ENCODE results near the gene ADGRA1.
"Not testable (repeated sequence)": the region's sequence is repeated elsewhere in the genome, so short reads cannot be mapped to it uniquely, and the experiment has no call there.

ADGRA1 gene

DNA sequence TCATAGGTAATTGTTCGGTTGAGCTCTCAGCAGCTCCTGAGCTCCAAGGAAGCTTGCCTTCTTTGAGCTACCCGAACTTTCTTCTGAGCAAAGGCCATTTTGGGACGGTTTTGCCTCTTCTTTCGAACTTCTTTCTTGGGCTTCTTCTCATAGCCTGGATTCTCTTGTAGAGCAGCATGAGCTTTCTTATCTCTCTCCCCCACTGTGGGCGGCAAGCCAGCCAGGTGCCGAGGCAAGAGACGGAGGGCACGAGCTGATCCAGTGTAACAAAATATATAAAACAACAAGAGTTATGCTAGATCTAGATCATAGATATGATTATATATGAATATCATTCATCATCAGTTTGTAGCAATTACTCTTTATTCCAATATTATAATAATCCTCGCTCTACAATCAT is 55.8 kb downstream of the ADGRA1 start:
- no peak for DNase-seq (ENCODE audit: low spot score)

DNA sequence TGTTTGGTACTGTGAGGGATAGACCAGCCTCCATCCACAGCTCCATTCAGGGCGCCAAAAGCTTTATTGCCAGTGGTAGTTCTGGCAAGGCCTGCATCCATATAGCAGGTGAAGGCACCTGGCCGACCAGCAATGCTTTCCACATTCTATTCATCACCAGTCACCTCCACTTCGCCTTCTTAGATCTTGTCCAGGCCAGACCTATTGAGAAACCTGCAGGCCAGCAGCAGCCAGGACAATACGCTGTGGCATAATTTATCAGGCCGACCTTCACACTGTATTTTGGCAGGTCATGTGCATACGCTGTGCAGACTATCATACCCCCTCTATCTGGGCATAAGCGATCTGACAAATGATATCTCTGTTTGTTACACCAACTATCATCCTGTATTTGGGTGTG is 57.0 kb downstream of the ADGRA1 start:
- DNase-seq (ENCODE audit: low spot score) = no peak

DNA sequence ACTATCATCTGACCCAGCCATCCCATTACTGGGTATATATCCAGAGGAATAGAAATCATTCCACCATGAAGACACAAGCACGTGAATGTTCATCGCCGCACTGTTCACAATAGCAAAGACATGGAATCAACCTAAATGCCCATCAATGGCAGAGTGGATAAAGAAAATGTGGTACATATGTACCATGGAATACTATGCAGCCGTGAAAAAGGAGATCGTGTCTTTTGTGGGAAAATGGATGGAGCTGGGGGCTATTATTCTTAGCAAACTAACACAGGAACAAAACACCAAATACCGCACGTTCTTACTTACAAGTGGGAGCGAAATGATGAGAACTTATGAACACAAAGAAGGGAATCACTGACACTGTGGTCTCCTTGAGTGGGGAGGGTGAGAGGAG is 62.5 kb downstream of the ADGRA1 start:
- no peak for DNase-seq (ENCODE audit: low spot score)

DNA sequence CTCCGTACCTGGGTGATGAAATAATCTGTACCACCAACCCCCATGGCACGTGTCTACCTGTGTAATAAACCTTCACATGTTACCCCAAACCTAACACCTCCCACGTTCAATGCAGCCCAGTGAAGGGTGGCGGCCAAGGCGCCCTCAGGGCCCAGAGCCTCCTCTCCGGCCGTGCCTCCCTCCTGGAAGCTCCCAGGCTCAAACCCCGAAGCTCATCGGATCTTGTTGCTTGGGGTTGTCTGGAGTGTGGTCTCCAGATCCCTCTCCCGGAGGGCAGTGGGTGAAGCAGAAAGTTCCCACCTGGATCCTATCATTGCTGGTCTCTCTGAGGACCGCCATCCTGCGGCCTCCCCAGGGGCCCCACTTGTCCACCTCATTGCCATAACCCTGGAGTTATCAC is 62.9 kb downstream of the ADGRA1 start:
- no peak for DNase-seq (ENCODE audit: low spot score)

DNA sequence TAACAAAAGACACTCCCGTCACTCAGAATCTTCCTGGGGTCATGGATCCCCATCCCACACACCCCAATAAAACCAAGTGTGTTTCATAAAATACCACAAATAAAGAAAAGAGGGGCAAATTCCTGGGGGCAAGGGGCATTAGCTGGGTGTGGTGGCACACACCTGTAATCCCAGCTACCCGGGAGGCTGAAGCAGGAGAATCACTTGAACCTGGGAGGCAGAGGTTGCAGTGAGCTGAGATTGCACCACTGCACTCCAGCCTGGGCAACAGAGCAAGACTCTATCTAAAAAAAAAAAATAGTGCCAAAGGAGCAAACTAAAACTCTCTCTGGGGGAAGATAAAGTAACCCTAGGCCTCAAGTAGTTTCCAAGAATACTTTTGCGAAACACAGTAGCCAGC is 63.3 kb downstream of the ADGRA1 start:
- not testable (repeated sequence) for DNase-seq (ENCODE audit: low spot score)

DNA sequence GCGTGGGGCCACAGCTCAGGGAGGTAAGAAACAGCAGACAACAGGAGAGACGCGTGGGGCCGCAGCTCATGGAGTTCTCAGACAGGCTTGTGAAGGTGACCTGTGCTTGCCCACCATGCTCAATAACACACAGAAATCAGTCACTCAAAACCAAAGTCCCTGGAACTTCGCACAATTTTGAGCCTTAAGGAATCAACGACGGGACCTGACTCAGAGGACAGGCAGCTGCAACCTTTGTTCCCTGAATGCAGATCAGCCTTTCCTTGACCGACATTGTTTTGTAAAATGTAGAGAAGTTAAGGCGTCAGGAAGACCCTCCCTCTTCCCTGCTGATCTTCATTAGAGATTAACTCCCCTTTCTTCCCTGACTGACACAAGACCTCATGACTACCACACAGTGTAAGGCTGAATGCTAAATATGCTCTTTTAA is 63.8 kb downstream of the ADGRA1 start:
- DNase-seq (ENCODE audit: low spot score) = no peak

DNA sequence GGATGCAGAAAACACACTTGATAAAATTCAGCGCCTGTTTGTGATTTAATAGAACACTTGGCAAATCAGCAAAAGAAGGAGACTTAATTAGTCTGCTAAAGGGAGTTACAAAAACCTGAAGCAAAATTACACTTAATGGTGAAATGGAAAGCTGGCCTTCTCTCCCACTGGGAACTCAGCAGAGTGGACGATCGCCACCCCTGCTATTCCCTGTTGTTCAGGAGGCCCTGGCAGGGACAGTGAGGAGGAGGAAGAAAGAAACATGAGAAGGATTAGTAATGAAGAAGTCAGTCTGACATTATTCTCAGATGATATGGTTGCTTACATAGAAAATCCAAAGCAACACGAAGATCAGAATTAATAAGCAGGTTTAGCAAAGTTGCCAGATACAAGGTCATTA is 66.7 kb downstream of the ADGRA1 start:
- no peak for DNase-seq (ENCODE audit: low spot score)

DNA sequence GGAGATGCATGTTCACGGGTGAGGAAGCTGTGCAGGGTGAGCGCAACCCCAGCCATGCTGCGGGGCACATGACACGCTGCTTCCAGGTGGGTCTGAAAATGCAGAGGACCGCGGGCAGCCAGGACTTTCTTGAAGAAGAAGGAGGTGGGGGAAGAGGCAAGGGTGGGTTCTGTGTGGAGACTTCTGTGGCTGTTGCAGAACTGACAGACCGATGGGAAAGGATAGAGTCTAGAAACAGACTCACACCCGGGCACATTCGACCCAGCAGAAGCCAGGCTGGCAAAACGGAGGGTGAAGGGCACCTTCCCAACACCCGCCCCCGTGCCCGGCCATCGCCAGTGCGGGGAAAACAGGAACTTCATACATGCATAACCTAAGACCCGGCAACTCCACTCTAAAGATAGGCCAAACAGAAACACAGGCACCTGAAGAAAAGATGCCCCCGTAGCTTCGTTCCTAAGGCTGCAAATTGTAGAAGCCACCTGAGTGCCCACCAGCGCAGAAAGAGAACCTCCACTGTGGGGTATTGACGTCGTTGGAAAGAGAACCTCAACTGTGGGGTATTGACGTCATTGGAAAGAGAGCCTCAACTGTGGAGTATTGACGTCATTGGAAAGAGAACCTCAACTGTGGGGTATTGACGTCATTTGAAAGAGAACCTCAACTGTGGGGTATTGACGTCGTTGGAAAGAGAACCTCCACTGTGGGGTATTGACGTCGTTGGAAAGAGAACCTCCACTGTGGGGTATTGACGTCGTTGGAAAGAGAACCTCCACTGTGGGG is 67.5 kb downstream of the ADGRA1 start:
- DNase-seq (ENCODE audit: low spot score) = no peak

DNA sequence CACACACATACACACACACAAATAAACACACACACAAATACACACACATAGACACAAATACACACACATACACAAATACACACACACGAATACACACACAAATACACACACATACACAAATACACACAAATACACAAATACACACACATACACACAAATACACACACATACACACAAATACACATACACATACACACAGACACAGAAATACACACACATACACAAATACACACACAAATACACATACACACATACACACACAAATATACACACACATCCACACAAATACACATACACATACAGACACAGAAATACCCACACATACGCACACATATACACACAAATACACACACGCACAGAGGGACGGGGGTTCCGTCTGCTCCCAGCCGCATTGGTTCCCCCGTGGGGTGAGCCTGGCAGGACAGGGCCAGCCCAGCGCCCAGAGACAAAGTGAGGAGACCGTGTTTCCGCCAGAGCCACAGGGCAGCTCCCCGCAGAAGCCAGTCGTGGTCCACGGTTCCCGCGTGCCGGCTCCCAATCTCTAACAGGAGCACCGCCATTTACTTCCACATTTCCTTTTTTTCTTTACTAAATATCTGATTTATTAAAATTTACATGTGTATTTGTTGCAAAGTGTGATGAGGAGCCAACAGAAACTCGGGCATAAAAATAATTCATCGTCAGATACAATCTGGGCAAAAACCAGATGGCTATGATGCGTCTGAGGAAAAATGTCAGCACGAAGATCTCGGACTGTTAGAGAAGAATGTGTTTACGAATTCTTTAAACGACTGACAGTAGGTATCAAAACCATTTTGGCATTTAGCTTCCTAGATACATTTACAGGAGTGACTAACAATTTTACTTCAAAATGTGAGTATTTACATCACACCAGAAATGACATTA is 69.2 kb downstream of the ADGRA1 start:
- DNase-seq (ENCODE audit: low spot score) = no peak

DNA sequence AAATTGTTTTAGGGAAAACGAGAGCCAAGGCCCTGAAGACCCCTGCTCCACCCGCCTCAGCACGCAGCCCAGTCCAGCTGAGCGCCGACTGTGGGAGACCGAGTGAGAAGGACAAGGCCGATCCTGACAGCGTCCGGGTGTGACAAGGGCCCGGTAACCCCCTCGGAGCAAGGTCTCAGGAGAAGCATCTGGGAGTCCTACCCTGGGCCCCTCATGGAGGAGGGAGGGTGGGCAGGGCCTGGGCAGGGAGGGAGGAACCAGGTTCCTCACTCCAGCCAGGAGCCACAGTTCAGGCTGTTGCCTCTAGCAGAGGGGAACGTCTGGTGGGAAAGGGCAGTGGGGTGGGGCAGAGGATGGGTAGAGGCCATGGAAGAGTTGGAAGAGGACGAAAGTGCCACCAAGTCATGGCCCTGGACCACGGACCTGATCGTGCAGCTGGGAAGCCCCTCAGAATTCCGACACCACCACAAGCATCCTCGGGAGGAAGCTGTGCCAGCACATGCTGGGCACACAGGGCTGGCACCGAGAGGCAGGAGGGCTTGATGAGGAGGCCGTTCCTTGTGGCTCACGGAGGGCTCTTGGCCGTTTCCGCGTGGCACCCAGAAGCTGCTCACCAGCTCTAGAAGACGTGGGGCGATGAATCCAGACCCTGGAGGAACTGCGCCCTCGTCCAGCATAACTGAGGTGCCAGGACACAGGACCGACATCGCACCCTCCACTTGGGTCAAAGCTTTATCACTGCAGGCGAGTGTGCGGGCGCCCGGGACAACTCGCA is 70.1 kb downstream of the ADGRA1 start:
- no peak for DNase-seq (ENCODE audit: low spot score)

DNA sequence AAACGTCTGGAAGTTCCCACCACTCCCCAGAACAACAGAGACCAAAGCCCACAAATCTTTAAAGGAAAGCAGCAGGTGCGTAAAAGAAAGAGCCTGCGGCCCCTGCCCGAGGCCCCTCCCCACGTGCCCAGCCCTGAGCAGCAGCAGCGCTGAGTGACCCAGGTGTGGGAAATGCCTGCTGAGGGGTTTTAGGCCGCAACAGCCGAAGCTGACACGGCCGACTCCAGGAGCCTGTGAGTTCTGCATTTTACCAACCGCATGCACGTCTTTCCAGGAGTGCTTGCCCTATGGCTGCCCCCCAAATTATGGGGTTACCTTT is 70.7 kb downstream of the ADGRA1 start:
- DNase-seq (ENCODE audit: low spot score) = no peak

DNA sequence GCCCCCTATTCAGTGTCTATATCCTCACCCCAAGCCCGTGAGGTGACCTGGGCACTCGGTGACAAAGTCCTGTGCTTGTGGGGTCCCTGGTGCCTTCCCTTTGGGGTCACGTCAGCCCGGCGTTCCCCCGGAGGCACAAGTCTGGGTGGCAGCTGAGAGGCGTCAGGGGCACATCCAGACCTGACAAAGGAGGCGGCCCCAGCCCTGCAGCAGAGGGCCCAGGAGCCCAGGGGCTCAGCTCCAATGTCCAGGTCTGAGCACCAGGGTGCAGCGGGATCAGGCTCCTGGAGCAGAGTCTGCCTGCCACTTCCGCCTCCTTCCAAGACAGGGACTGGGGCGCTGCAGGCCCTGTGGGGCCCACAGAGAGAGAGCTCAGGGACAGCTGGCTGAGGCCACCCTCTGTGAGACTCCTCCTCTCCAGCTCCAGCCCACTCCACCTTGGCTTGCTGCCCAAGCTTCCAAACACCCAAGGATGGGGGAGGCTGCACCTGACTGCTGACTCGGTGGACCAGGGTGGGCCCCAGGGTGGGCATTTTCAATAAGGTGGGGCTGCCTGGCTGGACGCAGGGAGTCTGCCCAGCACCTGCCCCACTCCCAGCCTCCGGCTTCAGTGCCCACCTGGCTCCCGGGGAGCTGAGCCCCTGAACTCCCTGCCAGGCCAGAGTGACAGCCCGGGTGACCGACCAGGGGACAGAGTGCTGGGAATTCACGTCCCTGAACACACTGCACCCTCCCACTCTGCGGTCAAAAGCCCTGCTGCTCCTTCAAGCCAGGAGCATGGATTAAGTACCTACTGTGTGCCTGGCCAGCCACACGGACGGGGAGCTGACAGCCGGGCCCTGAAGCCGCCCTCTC is 71.3 kb downstream of the ADGRA1 start:
- DNase-seq (ENCODE audit: low spot score) = no peak

DNA sequence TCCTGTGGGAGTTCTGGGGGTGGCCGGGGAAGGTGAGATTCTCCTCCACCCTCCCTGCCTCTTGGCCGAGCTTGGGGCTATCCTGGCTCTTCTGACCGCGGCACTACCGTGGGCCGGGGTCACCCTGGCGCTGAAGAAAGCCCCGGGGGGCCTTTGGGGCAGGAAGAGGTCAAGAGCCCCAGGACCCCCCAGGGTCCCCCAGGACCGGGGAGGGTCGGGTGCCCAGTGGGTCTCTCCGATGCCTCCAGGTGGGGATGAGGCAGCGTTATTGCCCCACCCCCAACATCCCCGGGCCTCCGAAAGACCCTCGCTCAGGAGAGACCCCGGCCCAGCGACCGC is 71.9 kb downstream of the ADGRA1 start:
- no peak for DNase-seq (ENCODE audit: low spot score)

DNA sequence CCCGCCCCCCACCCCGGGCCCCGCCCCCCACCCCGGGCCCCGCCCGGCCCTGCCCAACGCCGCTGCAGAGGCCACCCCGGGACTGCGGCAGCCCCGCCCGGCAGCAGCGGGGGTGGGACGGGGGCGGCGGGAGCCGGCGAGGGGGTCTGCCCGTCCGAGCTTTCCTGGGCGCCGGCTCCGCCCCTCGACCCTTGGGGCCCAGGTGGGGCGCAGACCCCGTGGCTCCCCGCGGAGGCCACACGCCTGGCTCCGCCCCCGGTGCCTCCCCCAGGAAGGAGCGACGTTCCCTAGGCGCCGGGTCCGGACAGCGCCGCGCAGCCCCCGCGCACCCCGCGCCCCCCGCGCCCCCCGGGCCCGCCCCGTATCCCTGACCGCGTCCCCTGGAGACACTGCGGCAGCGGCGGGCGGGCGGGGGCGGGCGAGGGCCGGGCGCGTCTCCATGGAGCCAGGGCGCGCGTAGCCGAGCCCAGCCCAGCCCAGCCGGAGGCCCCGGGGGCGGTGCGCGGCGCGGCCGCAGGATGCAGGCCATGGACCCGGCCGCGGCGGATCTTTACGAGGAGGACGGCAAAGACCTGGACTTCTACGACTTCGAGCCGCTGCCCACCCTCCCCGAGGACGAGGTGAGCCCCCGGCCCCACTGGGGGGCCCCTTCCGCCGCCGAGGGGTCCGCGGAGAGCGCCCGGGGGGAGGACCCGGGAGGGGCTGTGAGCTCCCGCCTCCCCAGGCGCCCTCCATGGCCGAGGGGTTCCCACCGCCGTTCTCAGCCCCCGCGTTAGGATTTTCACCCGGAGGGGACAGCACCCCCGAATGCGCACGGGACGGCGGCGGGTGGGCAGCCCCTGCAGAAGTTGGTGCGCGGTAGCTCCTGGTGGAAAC is 72.5 kb downstream of the ADGRA1 start, which contains the start of gene KNDC1:
KNDC1 (plus strand) TSS at position 270 of the 876 bp plus-strand sequence; CDS start at position 519, 249 bp downstream.
- no peak for DNase-seq (ENCODE audit: low spot score)

DNA sequence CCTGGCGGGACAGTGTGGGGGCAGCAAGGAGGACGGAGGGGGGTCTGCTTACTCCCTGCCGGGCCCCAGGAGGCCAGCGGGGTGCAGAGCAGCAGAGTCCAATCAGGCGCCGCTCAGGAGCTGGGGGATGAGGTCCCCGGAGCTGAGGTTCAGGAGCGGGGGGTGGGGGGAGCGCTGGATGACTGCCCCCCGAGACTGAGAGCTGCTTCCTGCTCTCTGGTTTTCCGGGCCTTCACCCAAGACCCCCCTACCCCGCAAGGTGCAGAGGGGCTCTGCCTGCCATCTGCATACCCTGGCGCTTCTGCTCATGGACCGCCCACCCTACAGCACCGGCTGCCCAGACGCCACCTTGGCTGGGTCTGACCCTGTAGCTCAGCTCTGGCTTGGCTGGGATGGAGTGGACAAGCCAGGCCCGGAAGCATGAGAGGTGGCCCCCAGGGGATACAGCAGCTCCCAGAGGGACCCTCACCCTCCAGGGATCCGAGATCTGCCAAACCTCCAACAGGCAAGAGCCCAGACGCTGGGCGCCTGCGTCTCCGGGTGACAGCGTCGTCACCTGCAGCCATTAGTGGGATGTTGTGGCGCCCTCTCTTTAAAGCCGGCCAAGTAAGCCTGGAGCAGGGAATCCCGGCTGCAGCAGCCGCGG is 73.2 kb downstream of the ADGRA1 start:
- no peak for DNase-seq (ENCODE audit: low spot score)

DNA sequence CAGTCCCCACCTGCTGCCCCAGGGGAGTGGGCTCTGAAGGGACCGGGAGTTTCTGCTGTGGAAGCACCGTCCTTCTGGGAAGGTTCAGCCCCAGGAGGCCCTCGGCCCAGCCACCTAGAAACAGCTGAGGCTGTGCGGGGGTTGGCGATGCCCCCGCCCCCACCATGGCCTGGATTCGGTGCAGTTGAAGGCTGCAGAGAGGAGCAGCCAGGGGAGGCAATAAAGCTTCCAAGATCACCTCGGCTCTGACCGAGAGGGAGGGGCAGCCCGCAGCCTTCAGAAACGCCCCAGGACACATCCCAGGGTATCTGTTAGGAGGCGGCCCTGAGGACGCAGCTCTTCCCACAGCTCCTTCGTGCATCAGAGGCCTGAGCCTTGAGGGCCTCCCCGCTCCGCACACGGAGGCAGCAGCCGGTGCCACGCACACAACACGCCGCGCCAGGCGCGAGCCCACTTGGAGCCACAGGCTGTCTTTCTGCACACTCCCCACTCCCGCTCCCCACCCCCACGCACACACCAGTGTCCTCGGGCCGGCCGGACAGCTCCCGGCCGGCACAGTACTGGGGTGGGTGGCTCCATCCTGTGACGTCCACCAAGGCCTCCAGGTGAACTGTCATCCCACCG is 73.9 kb downstream of the ADGRA1 start:
- DNase-seq (ENCODE audit: low spot score) = no peak

DNA sequence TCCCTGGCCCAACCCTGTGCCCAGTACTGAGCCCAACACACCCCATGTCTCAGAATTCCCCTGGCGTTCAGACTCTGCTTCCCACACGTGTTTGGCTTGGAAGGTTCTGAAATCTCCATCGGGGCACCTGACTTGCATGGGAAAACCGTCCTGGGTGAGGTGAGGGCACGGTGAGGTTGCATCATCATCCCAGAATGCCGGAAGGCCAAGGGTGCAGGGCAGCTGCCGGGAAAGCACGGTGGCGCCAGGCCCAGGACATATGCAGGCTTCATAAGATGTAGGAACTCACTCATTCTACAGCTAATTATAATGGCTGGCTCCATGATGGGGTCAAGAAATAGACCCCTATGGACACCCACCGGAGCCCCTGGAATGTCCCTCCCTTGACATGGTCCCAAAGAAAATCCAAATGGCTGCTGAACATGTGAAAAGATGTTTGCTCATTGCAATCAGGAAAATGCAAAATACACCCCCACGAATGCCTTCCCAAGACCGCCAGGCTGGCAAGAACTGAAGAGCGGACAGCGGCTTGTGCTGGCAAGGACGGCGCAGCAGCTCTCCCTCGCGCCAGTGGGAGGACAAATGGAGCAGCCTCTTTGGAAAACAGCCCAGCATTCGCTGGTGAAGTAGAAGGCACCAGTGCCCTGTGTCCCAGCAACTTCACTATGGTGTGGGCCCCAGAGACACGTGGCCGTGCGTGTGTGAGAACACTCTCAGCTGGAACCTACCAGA is 74.6 kb downstream of the ADGRA1 start:
- DNase-seq (ENCODE audit: low spot score) = no peak

DNA sequence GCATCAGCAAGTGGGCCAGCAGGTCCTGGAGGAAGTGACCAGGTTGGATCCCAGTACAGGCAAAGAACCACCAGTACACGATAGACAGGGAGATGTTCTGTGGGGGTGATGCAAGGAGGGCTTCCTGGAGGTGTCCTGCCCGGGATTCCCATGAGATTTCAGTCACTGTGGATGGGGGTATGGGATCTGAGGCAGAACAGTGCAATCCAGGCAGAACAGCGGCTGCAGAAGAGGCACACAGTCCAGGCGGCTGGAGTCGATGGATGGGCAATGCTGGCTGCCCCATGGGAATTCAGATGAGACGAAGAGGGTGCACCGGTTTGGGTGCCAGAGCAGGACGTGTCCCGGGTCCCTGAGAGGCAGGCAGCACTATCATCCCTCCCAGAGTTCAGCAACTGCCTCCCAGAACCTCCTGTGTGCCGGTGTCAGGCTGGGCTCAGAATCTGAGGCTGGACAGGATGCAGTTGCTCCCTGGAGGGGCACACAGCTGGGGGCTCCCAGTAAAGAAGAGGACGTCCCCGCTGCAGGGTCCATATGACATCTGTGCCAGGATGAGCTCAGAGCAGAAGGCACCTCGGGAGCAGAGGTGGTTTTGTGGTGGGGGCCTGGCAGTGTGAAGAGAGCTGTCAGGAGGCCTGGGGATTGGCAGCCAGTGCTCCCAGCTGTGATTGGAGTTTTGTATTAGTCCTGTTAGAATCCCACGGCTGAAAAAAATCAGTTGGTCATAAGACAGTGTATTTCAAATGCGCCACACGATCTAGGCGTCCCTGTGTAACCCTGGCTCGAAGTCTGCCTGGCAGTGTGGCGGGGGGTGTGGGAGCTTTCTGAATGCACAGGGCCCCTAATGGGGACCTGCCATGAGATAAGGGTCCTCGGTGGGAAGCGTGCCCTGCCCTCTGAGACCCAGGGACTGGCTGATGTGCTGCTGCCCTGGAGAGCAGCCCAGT is 75.5 kb downstream of the ADGRA1 start:
- DNase-seq (ENCODE audit: low spot score) = no peak

All from hematopoietic multipotent progenitor cell treated with erythropoietin and hydrocortisone succinate and interleukin-3 and kit ligand, for 15 days (in vitro differentiated cells).